T-helper 2 cell treated with Interferon-gamma antibody and Interleukin-4, amounts not matched to agents 5 μg/mL and 100 μg/mL, for 36 hours (primary cell): ENCODE results near the gene ADGRV1.

ENCODE experiments used
- DNase-seq: peaks from one replicate; pipeline ENCODE4 v3.0.0; 2021; ENCODE audit warnings: low spot score
- H3K27ac Mint-ChIP-seq: one replicate; pipeline ENCODE4 v1.8.0; 2021; ENCODE audit warnings: mild to moderate bottlenecking, mixed read lengths
- H3K27me3 Mint-ChIP-seq: one replicate; pipeline ENCODE4 v1.8.0; 2021; ENCODE audit warnings: low read depth, mixed read lengths
- H3K36me3 Mint-ChIP-seq: one replicate; pipeline ENCODE4 v1.8.0; 2021; ENCODE audit warnings: low read depth, mixed read lengths
- H3K4me1 Mint-ChIP-seq: one replicate; pipeline ENCODE4 v1.8.0; 2021; ENCODE audit warnings: low read depth, mixed read lengths
- H3K4me3 Mint-ChIP-seq: one replicate; pipeline ENCODE4 v1.8.0; 2022; ENCODE audit warnings: mild to moderate bottlenecking, moderate library complexity, mixed read lengths
- H3K9me3 Mint-ChIP-seq: one replicate; pipeline ENCODE4 v1.8.0; 2021; ENCODE audit warnings: mixed read lengths

ADGRV1 gene

GRCh38 chr5:91150636-91151035, 592.0 kb downstream of the ADGRV1 start:
- DNase-seq, result no peak
- no peaks in the 10 kb centered on the region for H3K27me3 Mint-ChIP-seq
- no peak overlapping the region for H3K27ac Mint-ChIP-seq
- H3K4me3 Mint-ChIP-seq, result no peak overlapping the region
- no peaks in the 10 kb centered on the region for H3K9me3 Mint-ChIP-seq
- peaks cover 3% of the 10 kb centered on the region for H3K36me3 Mint-ChIP-seq
- no peaks in the 10 kb centered on the region for H3K4me1 Mint-ChIP-seq

- H3K4me1 Mint-ChIP-seq, result peaks cover 3% of the 10 kb centered on the region
- no peak overlapping the region for H3K27ac Mint-ChIP-seq
- H3K9me3 Mint-ChIP-seq, result no peaks in the 10 kb centered on the region
- DNase-seq, result no peak
- peaks cover 3% of the 10 kb centered on the region for H3K36me3 Mint-ChIP-seq
- no peak overlapping the region for H3K4me3 Mint-ChIP-seq
- no peaks in the 10 kb centered on the region for H3K27me3 Mint-ChIP-seq
Observed at GRCh38 chr5:91151947-91152346, 593.4 kb downstream of the ADGRV1 start.

- Mint-ChIP-seq H3K27ac (no peak overlapping the region), H3K4me1 (peaks cover 8% of the 10 kb centered on the region), H3K27me3 (no peaks in the 10 kb centered on the region), H3K36me3 (peaks cover 3% of the 10 kb centered on the region), H3K4me3 (no peak overlapping the region), H3K9me3 (no peaks in the 10 kb centered on the region)
- no peak for DNase-seq
Observed at GRCh38 chr5:91154338-91154737, 595.7 kb downstream of the ADGRV1 start.

GRCh38 chr5:91155274-91155673, 596.7 kb downstream of the ADGRV1 start:
- Mint-ChIP-seq H3K9me3 (no peaks in the 10 kb centered on the region), H3K4me1 (peaks cover 8% of the 10 kb centered on the region), H3K36me3 (peaks cover under 1% of the 10 kb centered on the region), H3K27me3 (no peaks in the 10 kb centered on the region), H3K27ac (no peak overlapping the region), H3K4me3 (no peak overlapping the region)
- no peak for DNase-seq

- Mint-ChIP-seq H3K27me3 (no peaks in the 10 kb centered on the region), H3K36me3 (no peaks in the 10 kb centered on the region), H3K4me1 (peaks cover 8% of the 10 kb centered on the region), H3K27ac (no peak overlapping the region), H3K4me3 (no peak overlapping the region), H3K9me3 (no peaks in the 10 kb centered on the region)
- DNase-seq, result no peak
Observed at GRCh38 chr5:91156242-91156641, 597.6 kb downstream of the ADGRV1 start.

GRCh38 chr5:91158011-91158410, 599.4 kb downstream of the ADGRV1 start:
- H3K36me3 Mint-ChIP-seq, result no peaks in the 10 kb centered on the region
- H3K27ac Mint-ChIP-seq, result no peak overlapping the region
- no peaks in the 10 kb centered on the region for H3K27me3 Mint-ChIP-seq
- H3K9me3 Mint-ChIP-seq, result no peaks in the 10 kb centered on the region
- H3K4me1 Mint-ChIP-seq, result peaks cover 23% of the 10 kb centered on the region
- no peak overlapping the region for H3K4me3 Mint-ChIP-seq
- no peak for DNase-seq

GRCh38 chr5:91159647-91160046, 601.0 kb downstream of the ADGRV1 start:
- Mint-ChIP-seq H3K27me3 (no peaks in the 10 kb centered on the region), H3K9me3 (no peaks in the 10 kb centered on the region), H3K4me3 (no peak overlapping the region), H3K4me1 (peaks cover 28% of the 10 kb centered on the region), H3K27ac (no peak overlapping the region), H3K36me3 (no peaks in the 10 kb centered on the region)
- DNase-seq, result no peak

GRCh38 chr5:91160714-91161285, 602.2 kb downstream of the ADGRV1 start:
- Mint-ChIP-seq H3K36me3 (no peaks in the 10 kb centered on the region), H3K27ac (no peak overlapping the region), H3K9me3 (no peaks in the 10 kb centered on the region), H3K4me1 (peaks cover 28% of the 10 kb centered on the region), H3K27me3 (no peaks in the 10 kb centered on the region), H3K4me3 (no peak overlapping the region)
- DNase-seq, result no peak

GRCh38 chr5:91162534-91163381, 604.2 kb downstream of the ADGRV1 start:
- Mint-ChIP-seq H3K4me1 (peaks cover 25% of the 10 kb centered on the region), H3K27me3 (no peaks in the 10 kb centered on the region), H3K4me3 (peak overlapping the region; percentile 45), H3K27ac (peak overlapping the region; percentile 81), H3K36me3 (no peaks in the 10 kb centered on the region), H3K9me3 (no peaks in the 10 kb centered on the region)
- DNase-seq, result peak; percentile 82

- H3K9me3 Mint-ChIP-seq, result no peaks in the 10 kb centered on the region
- H3K36me3 Mint-ChIP-seq, result no peaks in the 10 kb centered on the region
- H3K27ac Mint-ChIP-seq, result no peak overlapping the region
- no peak overlapping the region for H3K4me3 Mint-ChIP-seq
- H3K27me3 Mint-ChIP-seq, result no peaks in the 10 kb centered on the region
- peaks cover 25% of the 10 kb centered on the region for H3K4me1 Mint-ChIP-seq
- DNase-seq, result no peak
Observed at GRCh38 chr5:91164424-91164823, 605.8 kb downstream of the ADGRV1 start.

- DNase-seq, result no peak
- Mint-ChIP-seq H3K27me3 (no peaks in the 10 kb centered on the region), H3K27ac (no peak overlapping the region), H3K4me3 (no peak overlapping the region), H3K4me1 (peaks cover 36% of the 10 kb centered on the region), H3K9me3 (no peaks in the 10 kb centered on the region), H3K36me3 (no peaks in the 10 kb centered on the region)
Observed at GRCh38 chr5:91166059-91166807, 607.6 kb downstream of the ADGRV1 start.

- no peaks in the 10 kb centered on the region for H3K9me3 Mint-ChIP-seq
- no peaks in the 10 kb centered on the region for H3K27me3 Mint-ChIP-seq
- H3K36me3 Mint-ChIP-seq, result no peaks in the 10 kb centered on the region
- H3K27ac Mint-ChIP-seq, result no peak overlapping the region
- H3K4me3 Mint-ChIP-seq, result no peak overlapping the region
- no peak for DNase-seq
- H3K4me1 Mint-ChIP-seq, result peaks cover 16% of the 10 kb centered on the region
Observed at GRCh38 chr5:91168859-91169258, 610.3 kb downstream of the ADGRV1 start.

GRCh38 chr5:91170266-91170665, 611.7 kb downstream of the ADGRV1 start:
- peaks cover 16% of the 10 kb centered on the region for H3K4me1 Mint-ChIP-seq
- H3K4me3 Mint-ChIP-seq, result no peak overlapping the region
- H3K36me3 Mint-ChIP-seq, result no peaks in the 10 kb centered on the region
- no peaks in the 10 kb centered on the region for H3K27me3 Mint-ChIP-seq
- no peak for DNase-seq
- peak overlapping the region; percentile 64 for H3K27ac Mint-ChIP-seq
- no peaks in the 10 kb centered on the region for H3K9me3 Mint-ChIP-seq

GRCh38 chr5:91171322-91171721, 612.7 kb downstream of the ADGRV1 start:
- Mint-ChIP-seq H3K27ac (no peak overlapping the region), H3K4me1 (peaks cover 16% of the 10 kb centered on the region), H3K27me3 (no peaks in the 10 kb centered on the region), H3K9me3 (no peaks in the 10 kb centered on the region), H3K36me3 (no peaks in the 10 kb centered on the region), H3K4me3 (no peak overlapping the region)
- DNase-seq, result no peak
